GM19023 (cell line): Measurements from ENCODE around the gene SUFU.
"Not testable (repeated sequence)": the region's sequence is repeated elsewhere in the genome, so short reads cannot be mapped to it uniquely, and the experiment has no call there.

ENCODE experiments used
- ATAC-seq: cut with Tn5 transposase; IDR thresholded peaks from one replicate; pipeline ENCODE4 v1.9.1; 2021; ENCODE audit warnings: mild to moderate bottlenecking, moderate library complexity; ENCODE audit not compliant: unreplicated experiment

The SUFU gene

GRCh38 chr10:102665904-102666509 lies 162.2 kb downstream of the SUFU start:
- ATAC-seq = no peak

- not testable (repeated sequence) for ATAC-seq
Measured at GRCh38 chr10:102667411-102667810, 163.6 kb downstream of the SUFU start.

- ATAC-seq = no peak
Measured at GRCh38 chr10:102668326-102669107, 164.7 kb downstream of the SUFU start.

GRCh38 chr10:102669206-102670064 lies 165.7 kb downstream of the SUFU start:
- ATAC-seq = no peak

GRCh38 chr10:102670065-102670670 lies 166.4 kb downstream of the SUFU start:
- no peak for ATAC-seq

GRCh38 chr10:102670871-102671434 lies 167.2 kb downstream of the SUFU start:
- no peak for ATAC-seq

GRCh38 chr10:102673236-102673818 lies 169.6 kb downstream of the SUFU start:
- no peak for ATAC-seq

GRCh38 chr10:102673819-102674511 lies 170.2 kb downstream of the SUFU start:
- ATAC-seq = no peak

GRCh38 chr10:102674566-102674965 lies 170.8 kb downstream of the SUFU start:
- ATAC-seq = no peak

GRCh38 chr10:102675011-102675665 lies 171.4 kb downstream of the SUFU start:
- no peak for ATAC-seq

- no peak for ATAC-seq
Measured at GRCh38 chr10:102675666-102676533, 172.1 kb downstream of the SUFU start.

GRCh38 chr10:102676534-102677315 lies 173.0 kb downstream of the SUFU start:
- no peak for ATAC-seq

- no peak for ATAC-seq
Measured at GRCh38 chr10:102677331-102678067, 173.7 kb downstream of the SUFU start.

GRCh38 chr10:102678068-102678400 lies 174.3 kb downstream of the SUFU start:
- ATAC-seq = no peak

GRCh38 chr10:102678842-102679289 lies 175.1 kb downstream of the SUFU start:
- no peak for ATAC-seq

- ATAC-seq = no peak
Measured at GRCh38 chr10:102679596-102679995, 175.8 kb downstream of the SUFU start.

- ATAC-seq = no peak
Measured at GRCh38 chr10:102681696-102682095, 177.9 kb downstream of the SUFU start.
